Measurements from ENCODE around the gene CTNNAL1.

GRCh38 chr9:108972186-108972585 is 41.1 kb downstream of the CTNNAL1 start:
- TF ChIP-seq CTCF (IDR thresholded peaks at IDR 0.05 in 8 of 11, conservative IDR thresholded peaks at IDR 0.05 in 3 of 11) (no peak), POLR2AphosphoS5 (IDR thresholded peaks at IDR 0.05) (no peak), POLR2A (IDR thresholded peaks at IDR 0.05) (no peak)

Measured in spleen (tissue), 7 donors.